Fibroblast of lung (primary cell): ENCODE measurements around the gene PSMB5. TPM values are rescaled to one million over a fixed set of nuclear protein-coding genes. Genes with fewer than 3 reads are reported as not detected.

Source experiments
- DNase-seq, 2 donors: peaks; one replicate each; pipeline versions ENCODE4 v3.0.0 to v3.0.0-alpha.2; 2010; ENCODE audit warnings: low read depth in 2 of 2
- H2AFZ ChIP-seq: 2 replicates; pipeline ENCODE4 v1.5.1; 2012; ENCODE audit warnings: low read length, control low read depth, inconsistent platforms
- H3K27ac ChIP-seq: 2 replicates; pipeline ENCODE4 v1.5.1; 2011; ENCODE audit warnings: low read length, control low read depth; ENCODE audit not compliant: insufficient read depth
- H3K27me3 ChIP-seq: 2 replicates; pipeline ENCODE4 v1.5.1; 2011; ENCODE audit warnings: mild to moderate bottlenecking, low read length; ENCODE audit not compliant: control insufficient read depth, insufficient read depth
- H3K36me3 ChIP-seq: 2 replicates; pipeline ENCODE4 v1.5.1; 2011; ENCODE audit warnings: low read length; ENCODE audit not compliant: control insufficient read depth, insufficient read depth
- H3K4me1 ChIP-seq: 2 replicates; pipeline ENCODE4 v1.5.1; 2011; ENCODE audit warnings: low read length; ENCODE audit not compliant: control insufficient read depth, insufficient read depth; ENCODE audit errors: extremely low read depth
- H3K4me2 ChIP-seq: 2 replicates; pipeline ENCODE4 v1.5.1; 2011; ENCODE audit warnings: low read length, control low read depth; ENCODE audit not compliant: insufficient read depth; ENCODE audit errors: extremely low read depth
- H3K4me3 ChIP-seq, 4 experiments: fragments of 200-600 bp in 1 of 4; sonication (generic) in 1 of 4; replicated peaks in 1 of 4; 2 replicates each; pipeline ENCODE4 v1.5.1; 2011 to 2016; ENCODE audit warnings: low read length in 4 of 4, low read depth in 3 of 4, mild to moderate bottlenecking in 3 of 4, control low read depth in 2 of 4, inconsistent platforms in 1 of 4, mixed read lengths in 1 of 4; ENCODE audit not compliant: insufficient read depth in 1 of 4; ENCODE audit errors: control extremely low read depth in 1 of 4
- H3K79me2 ChIP-seq: 2 replicates; pipeline ENCODE4 v1.5.1; 2012; ENCODE audit warnings: mild to moderate bottlenecking, low read length, inconsistent platforms; ENCODE audit not compliant: control insufficient read depth, insufficient read depth
- H3K9ac ChIP-seq: 2 replicates; pipeline ENCODE4 v1.5.1; 2011; ENCODE audit warnings: mild to moderate bottlenecking, low read length, control low read depth; ENCODE audit not compliant: insufficient read depth
- H3K9me3 ChIP-seq: 2 replicates; pipeline ENCODE4 v1.5.1; 2012; ENCODE audit warnings: low read depth, low read length; ENCODE audit not compliant: control insufficient read depth, insufficient read depth
- H4K20me1 ChIP-seq: 2 replicates; pipeline ENCODE4 v1.5.1; 2011; ENCODE audit warnings: low read length; ENCODE audit not compliant: control insufficient read depth, insufficient read depth; ENCODE audit errors: extremely low read depth
- CTCF ChIP-seq, 2 donors: IDR thresholded peaks in 1 of 2; conservative IDR thresholded peaks in 1 of 2; 1 replicate in 1 of 2; 2 replicates in 1 of 2; pipeline ENCODE4 v1.5.1; 2011 to 2012; ENCODE audit warnings: low read length in 2 of 2, control low read depth in 1 of 2, inconsistent platforms in 1 of 2, low read depth in 1 of 2, mild to moderate bottlenecking in 1 of 2
- EZH2 ChIP-seq: IDR thresholded peaks from 2 replicates; pipeline ENCODE4 v1.5.1; 2012; ENCODE audit warnings: low read length, control low read depth, mild to moderate bottlenecking; ENCODE audit errors: missing control alignments
- polyA plus RNA-seq, 2 donors: library from polyadenylated mRNA; depleted of rRNA in 1 of 2; stranded (reverse) in 1 of 2; unstranded in 1 of 2; fragments of >200 nt; gene quantifications; 2 replicates each; pipeline ENCODE4 v1.2.1, GENCODE V29; 2011 to 2012; ENCODE audit warnings: missing spikeins in 1 of 2
- total RNA-seq: library from RNA; depleted of rRNA; stranded (reverse); fragments of >200 nt; gene quantifications from 2 replicates; pipeline ENCODE4 v1.2.1, GENCODE V29; 2014

Gene PSMB5
- total and polyA plus RNA-seq, 2 donors (not counting 1 experiment from before 2014, with no cell fraction given) = 166 to 237 TPM

- Histone ChIP-seq H3K9me3 (no peaks in the 10 kb centered on the region), H3K27ac (peak within 1 kb of the TSS; percentile 85), H3K27me3 (no peaks in the 10 kb centered on the region), H3K79me2 (peaks cover 44% of the 10 kb centered on the region), H3K9ac (peak within 1 kb of the TSS; percentile 87), H3K4me3 (peak within 1 kb of the TSS; percentile 74 to 87 (median 81)), H2AFZ (peak within 1 kb of the TSS; percentile 94), H3K4me1 (peaks cover 16% of the 10 kb centered on the region), H4K20me1 (no peaks in the 10 kb centered on the region), H3K4me2 (peak within 1 kb of the TSS; percentile 97), H3K36me3 (peaks cover 2% of the 10 kb centered on the region)
- TF ChIP-seq EZH2 (no peak), CTCF (conservative IDR thresholded peaks at IDR 0.05 in 1 of 2, IDR thresholded peaks at IDR 0.05 in 1 of 2; ENCODE audit: low read depth in 1 of 2, low read length in 2 of 2) (peak in 1 of 2 donors; percentile 16)
- DNase-seq = peak; percentile 92 to 97
These were observed 52.0 kb downstream of the PSMB5 start, which contains the start of gene AJUBA for GRCh38 chr14:22982477-22983245. Gene AJUBA, minus strand, starts transcription at chr14:22982551. Its CDS starts 285 bp downstream, at chr14:22982266.

- Histone ChIP-seq H3K4me2 (peak overlapping the region; percentile 68), H3K27me3 (no peaks in the 10 kb centered on the region), H2AFZ (no peak overlapping the region), H3K36me3 (peaks cover 2% of the 10 kb centered on the region), H3K4me3 (peak overlapping the region; percentile 74 to 87 (median 81)), H3K79me2 (peaks cover 44% of the 10 kb centered on the region), H4K20me1 (no peaks in the 10 kb centered on the region), H3K4me1 (peaks cover 20% of the 10 kb centered on the region), H3K9me3 (no peaks in the 10 kb centered on the region), H3K9ac (peak overlapping the region; percentile 87), H3K27ac (peak overlapping the region; percentile 85)
- DNase-seq = no peak
- TF ChIP-seq EZH2 (no peak), CTCF (conservative IDR thresholded peaks at IDR 0.05 in 1 of 2, IDR thresholded peaks at IDR 0.05 in 1 of 2; ENCODE audit: low read depth in 1 of 2, low read length in 2 of 2) (no peak)
These were observed 52.7 kb downstream of the PSMB5 start for GRCh38 chr14:22981876-22982476.

GRCh38 chr14:22981090-22981875 is 53.4 kb downstream of the PSMB5 start:
- H2AFZ ChIP-seq = no peak overlapping the region
- H3K9me3 ChIP-seq = no peaks in the 10 kb centered on the region
- H3K4me3 ChIP-seq = peak overlapping the region; percentile 74 to 87 (median 81)
- TF ChIP-seq EZH2 (no peak), CTCF (conservative IDR thresholded peaks at IDR 0.05 in 1 of 2, IDR thresholded peaks at IDR 0.05 in 1 of 2; ENCODE audit: low read depth in 1 of 2, low read length in 2 of 2) (no peak)
- H3K4me2 ChIP-seq = peak overlapping the region; percentile 72
- peaks cover 3% of the 10 kb centered on the region for H3K36me3 ChIP-seq
- peak in 1 of 2 donors; percentile 39 for DNase-seq
- H4K20me1 ChIP-seq = no peaks in the 10 kb centered on the region
- H3K27me3 ChIP-seq = no peaks in the 10 kb centered on the region
- H3K79me2 ChIP-seq = peaks cover 44% of the 10 kb centered on the region
- H3K9ac ChIP-seq = peak overlapping the region; percentile 87
- H3K27ac ChIP-seq = peak overlapping the region; percentile 85
- peaks cover 27% of the 10 kb centered on the region for H3K4me1 ChIP-seq
